Measurements from ENCODE around the gene PAM16.
"Not testable (repeated sequence)": the region's sequence is repeated elsewhere in the genome, so short reads cannot be mapped to it uniquely, and the experiment has no call there.

PAM16 gene

GRCh38 chr16:4350787-4351659 lies at the start of gene PAM16:
Gene PAM16 (minus strand): TSS chr16:4351321. CDS start chr16:4351234, 87 bp downstream.
- peaks cover 2% of the 10 kb centered on the region for H3K4me1 ChIP-seq (ENCODE audit: control insufficient read depth, insufficient read depth, low read length)
- H3K27me3 ChIP-seq (ENCODE audit: control insufficient read depth, insufficient read depth, low read length), result no peaks in the 10 kb centered on the region
- peak within 1 kb of the TSS; percentile 61 for H3K27ac ChIP-seq (ENCODE audit: low read depth, low read length)
- H3K36me3 ChIP-seq (ENCODE audit: control insufficient read depth, insufficient read depth, low read length), result no peaks in the 10 kb centered on the region
- peak within 1 kb of the TSS; percentile 82 for H3K9ac ChIP-seq (ENCODE audit: low read length)
- H3K4me3 ChIP-seq (ENCODE audit: low read length), result peak within 1 kb of the TSS; percentile 98

- Histone ChIP-seq H3K27ac (ENCODE audit: low read depth, low read length) (no peak overlapping the region), H3K27me3 (ENCODE audit: control insufficient read depth, insufficient read depth, low read length) (no peaks in the 10 kb centered on the region), H3K36me3 (ENCODE audit: control insufficient read depth, insufficient read depth, low read length) (no peaks in the 10 kb centered on the region)
These were observed 48.0 kb upstream of the PAM16 start for GRCh38 chr16:4399001-4399730.

GRCh38 chr16:4395055-4395726 lies 44.1 kb upstream of the PAM16 start:
- Histone ChIP-seq H3K27ac (ENCODE audit: low read depth, low read length) (no peak overlapping the region), H3K36me3 (ENCODE audit: control insufficient read depth, insufficient read depth, low read length) (peaks cover 5% of the 10 kb centered on the region), H3K9ac (ENCODE audit: low read length) (no peak overlapping the region), H3K4me3 (ENCODE audit: low read length) (no peak overlapping the region), H3K27me3 (ENCODE audit: control insufficient read depth, insufficient read depth, low read length) (no peaks in the 10 kb centered on the region), H3K4me1 (ENCODE audit: control insufficient read depth, insufficient read depth, low read length) (peaks cover 12% of the 10 kb centered on the region)

More at GRCh38 chr16:4399001-4399730, 48.0 kb upstream of the PAM16 start:
- no peaks in the 10 kb centered on the region for H3K4me1 ChIP-seq (ENCODE audit: control insufficient read depth, insufficient read depth, low read length)
- no peak overlapping the region for H3K9ac ChIP-seq (ENCODE audit: low read length)
- no peak overlapping the region for H3K4me3 ChIP-seq (ENCODE audit: low read length)

- H3K27me3 ChIP-seq (ENCODE audit: control insufficient read depth, insufficient read depth, low read length); H3K9ac ChIP-seq (ENCODE audit: low read length); H3K27ac ChIP-seq (ENCODE audit: low read depth, low read length); H3K36me3 ChIP-seq (ENCODE audit: control insufficient read depth, insufficient read depth, low read length); H3K4me3 ChIP-seq (ENCODE audit: low read length): not testable (repeated sequence)
- peaks cover 12% of the 10 kb centered on the region for H3K4me1 ChIP-seq (ENCODE audit: control insufficient read depth, insufficient read depth, low read length)
These were observed 42.7 kb upstream of the PAM16 start for GRCh38 chr16:4393850-4394249.

- H3K27ac ChIP-seq (ENCODE audit: low read depth, low read length), result no peak overlapping the region
- H3K4me1 ChIP-seq (ENCODE audit: control insufficient read depth, insufficient read depth, low read length), result peaks cover 12% of the 10 kb centered on the region
- H3K9ac ChIP-seq (ENCODE audit: low read length), result no peak overlapping the region
These were observed 42.1 kb upstream of the PAM16 start for GRCh38 chr16:4393240-4393600.

GRCh38 chr16:4392382-4393239 lies 41.5 kb upstream of the PAM16 start:
- no peaks in the 10 kb centered on the region for H3K27me3 ChIP-seq (ENCODE audit: control insufficient read depth, insufficient read depth, low read length)
- peaks cover 5% of the 10 kb centered on the region for H3K36me3 ChIP-seq (ENCODE audit: control insufficient read depth, insufficient read depth, low read length)
- H3K4me3 ChIP-seq (ENCODE audit: low read length), result no peak overlapping the region
- no peak overlapping the region for H3K9ac ChIP-seq (ENCODE audit: low read length)
- H3K4me1 ChIP-seq (ENCODE audit: control insufficient read depth, insufficient read depth, low read length), result peaks cover 12% of the 10 kb centered on the region
- H3K27ac ChIP-seq (ENCODE audit: low read depth, low read length), result peak overlapping the region; percentile 12

More at GRCh38 chr16:4393240-4393600, 42.1 kb upstream of the PAM16 start:
- H3K36me3 ChIP-seq (ENCODE audit: control insufficient read depth, insufficient read depth, low read length), result peaks cover 5% of the 10 kb centered on the region
- H3K4me3 ChIP-seq (ENCODE audit: low read length), result no peak overlapping the region
- no peaks in the 10 kb centered on the region for H3K27me3 ChIP-seq (ENCODE audit: control insufficient read depth, insufficient read depth, low read length)

- no peak overlapping the region for H3K27ac ChIP-seq (ENCODE audit: low read depth, low read length)
These were observed 40.7 kb upstream of the PAM16 start for GRCh38 chr16:4391631-4392381.

GRCh38 chr16:4390266-4391260 lies 39.4 kb upstream of the PAM16 start:
- no peak overlapping the region for H3K4me3 ChIP-seq (ENCODE audit: low read length)
- no peak overlapping the region for H3K9ac ChIP-seq (ENCODE audit: low read length)
- no peaks in the 10 kb centered on the region for H3K27me3 ChIP-seq (ENCODE audit: control insufficient read depth, insufficient read depth, low read length)
- peaks cover 12% of the 10 kb centered on the region for H3K4me1 ChIP-seq (ENCODE audit: control insufficient read depth, insufficient read depth, low read length)
- peaks cover 13% of the 10 kb centered on the region for H3K36me3 ChIP-seq (ENCODE audit: control insufficient read depth, insufficient read depth, low read length)
- H3K27ac ChIP-seq (ENCODE audit: low read depth, low read length), result no peak overlapping the region

More at GRCh38 chr16:4391631-4392381, 40.7 kb upstream of the PAM16 start:
- Histone ChIP-seq H3K27me3 (ENCODE audit: control insufficient read depth, insufficient read depth, low read length) (no peaks in the 10 kb centered on the region), H3K4me3 (ENCODE audit: low read length) (no peak overlapping the region), H3K9ac (ENCODE audit: low read length) (no peak overlapping the region), H3K36me3 (ENCODE audit: control insufficient read depth, insufficient read depth, low read length) (peaks cover 11% of the 10 kb centered on the region), H3K4me1 (ENCODE audit: control insufficient read depth, insufficient read depth, low read length) (peaks cover 12% of the 10 kb centered on the region)

GRCh38 chr16:4389051-4389955 lies 38.2 kb upstream of the PAM16 start:
- no peak overlapping the region for H3K27ac ChIP-seq (ENCODE audit: low read depth, low read length)
- no peaks in the 10 kb centered on the region for H3K27me3 ChIP-seq (ENCODE audit: control insufficient read depth, insufficient read depth, low read length)
- peaks cover 13% of the 10 kb centered on the region for H3K36me3 ChIP-seq (ENCODE audit: control insufficient read depth, insufficient read depth, low read length)
- no peak overlapping the region for H3K9ac ChIP-seq (ENCODE audit: low read length)
- peaks cover 12% of the 10 kb centered on the region for H3K4me1 ChIP-seq (ENCODE audit: control insufficient read depth, insufficient read depth, low read length)
- H3K4me3 ChIP-seq (ENCODE audit: low read length), result no peak overlapping the region

Measured in rectal smooth muscle tissue (tissue), 1 donor.